ENCODE data around the gene HCN4.

The HCN4 gene

DNA sequence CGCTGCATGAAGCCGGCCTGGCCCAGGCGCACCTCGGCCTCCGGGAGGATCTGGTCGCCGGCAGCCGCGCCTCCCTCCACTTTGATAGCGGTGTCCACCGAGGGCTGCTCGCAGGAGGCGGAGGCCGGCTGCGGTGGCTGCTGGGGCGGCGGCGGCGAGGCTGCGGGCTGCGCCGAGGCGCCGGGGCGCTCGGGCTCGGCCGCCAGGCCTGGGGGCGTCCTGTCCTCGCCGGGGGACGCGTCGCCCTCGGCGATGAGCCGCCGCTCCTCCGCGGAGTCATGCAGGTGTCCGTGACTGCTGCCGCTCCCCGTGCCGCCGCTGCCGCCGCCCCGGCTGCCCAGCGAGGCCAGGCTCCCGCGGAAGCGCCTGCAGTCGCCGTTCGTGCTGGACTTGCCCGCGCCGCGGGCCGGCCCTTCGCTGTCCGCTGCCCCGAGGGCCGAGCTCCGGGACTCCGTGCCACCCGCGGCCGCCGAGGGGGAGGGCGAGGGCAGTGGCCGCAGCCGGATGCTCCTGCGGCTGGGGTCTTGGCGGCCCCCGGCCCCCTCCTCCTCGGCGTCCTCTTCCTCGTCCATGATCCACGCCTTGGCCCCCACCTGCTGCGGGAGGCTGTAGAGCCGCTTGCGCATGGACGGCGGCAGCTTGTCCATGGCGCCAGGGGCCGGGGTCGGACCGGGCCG is 996 bp downstream of the HCN4 start:
- TF ChIP-seq, protein P1, sequence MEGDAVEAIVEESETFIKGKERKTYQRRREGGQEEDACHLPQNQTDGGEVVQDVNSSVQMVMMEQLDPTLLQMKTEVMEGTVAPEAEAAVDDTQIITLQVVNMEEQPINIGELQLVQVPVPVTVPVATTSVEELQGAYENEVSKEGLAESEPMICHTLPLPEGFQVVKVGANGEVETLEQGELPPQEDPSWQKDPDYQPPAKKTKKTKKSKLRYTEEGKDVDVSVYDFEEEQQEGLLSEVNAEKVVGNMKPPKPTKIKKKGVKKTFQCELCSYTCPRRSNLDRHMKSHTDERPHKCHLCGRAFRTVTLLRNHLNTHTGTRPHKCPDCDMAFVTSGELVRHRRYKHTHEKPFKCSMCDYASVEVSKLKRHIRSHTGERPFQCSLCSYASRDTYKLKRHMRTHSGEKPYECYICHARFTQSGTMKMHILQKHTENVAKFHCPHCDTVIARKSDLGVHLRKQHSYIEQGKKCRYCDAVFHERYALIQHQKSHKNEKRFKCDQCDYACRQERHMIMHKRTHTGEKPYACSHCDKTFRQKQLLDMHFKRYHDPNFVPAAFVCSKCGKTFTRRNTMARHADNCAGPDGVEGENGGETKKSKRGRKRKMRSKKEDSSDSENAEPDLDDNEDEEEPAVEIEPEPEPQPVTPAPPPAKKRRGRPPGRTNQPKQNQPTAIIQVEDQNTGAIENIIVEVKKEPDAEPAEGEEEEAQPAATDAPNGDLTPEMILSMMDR (IDR thresholded peaks at IDR 0.05; ENCODE audit: extremely low read depth, missing control alignments): no peak
- DNase-seq (ENCODE audit: low spot score): peak; percentile 41

DNA sequence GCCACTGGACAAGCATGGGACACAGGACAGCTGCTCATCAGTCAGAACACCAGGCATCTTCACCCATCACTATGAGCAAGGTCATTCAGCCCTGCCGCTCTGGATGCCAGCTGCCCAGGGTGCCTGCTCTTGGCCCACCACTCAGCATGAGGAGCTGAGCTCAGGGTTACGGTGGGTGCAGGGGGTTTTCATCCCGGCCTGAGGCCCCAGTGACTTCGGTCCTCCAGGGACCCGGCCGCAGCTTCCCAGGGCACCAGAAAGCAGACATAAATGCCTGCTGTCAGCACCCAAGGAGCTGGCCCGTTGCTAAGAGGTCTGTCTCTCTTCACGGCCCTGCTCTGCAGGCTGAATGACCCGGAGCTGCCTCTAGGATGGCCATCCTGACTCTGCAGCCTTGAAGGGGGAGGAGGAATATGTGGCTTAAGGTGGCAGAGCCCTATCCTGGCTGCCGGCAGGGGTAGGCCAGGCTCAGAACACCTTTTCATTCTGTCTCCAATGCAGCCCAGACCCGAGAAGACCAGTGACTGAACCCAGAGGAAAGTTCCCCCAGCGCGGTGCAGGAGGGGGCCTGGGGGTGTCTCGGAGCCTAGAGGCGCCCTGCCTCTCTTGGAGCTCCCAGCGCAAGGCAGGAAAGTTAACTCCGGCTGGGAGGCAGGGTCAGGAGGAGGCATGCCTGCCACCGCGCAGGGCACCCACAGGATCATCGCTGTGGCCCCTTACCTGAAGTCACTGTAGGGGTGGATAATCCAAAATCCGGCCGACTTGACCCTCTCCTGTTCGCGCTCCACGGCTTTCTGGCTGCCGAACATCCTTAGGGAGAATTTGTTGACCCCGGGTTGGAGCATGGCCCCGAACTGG is 1.8 kb downstream of the HCN4 start:
- no peak for DNase-seq (ENCODE audit: low spot score)
- TF ChIP-seq, protein P1 (IDR thresholded peaks at IDR 0.05; ENCODE audit: extremely low read depth, missing control alignments): no peak

DNA sequence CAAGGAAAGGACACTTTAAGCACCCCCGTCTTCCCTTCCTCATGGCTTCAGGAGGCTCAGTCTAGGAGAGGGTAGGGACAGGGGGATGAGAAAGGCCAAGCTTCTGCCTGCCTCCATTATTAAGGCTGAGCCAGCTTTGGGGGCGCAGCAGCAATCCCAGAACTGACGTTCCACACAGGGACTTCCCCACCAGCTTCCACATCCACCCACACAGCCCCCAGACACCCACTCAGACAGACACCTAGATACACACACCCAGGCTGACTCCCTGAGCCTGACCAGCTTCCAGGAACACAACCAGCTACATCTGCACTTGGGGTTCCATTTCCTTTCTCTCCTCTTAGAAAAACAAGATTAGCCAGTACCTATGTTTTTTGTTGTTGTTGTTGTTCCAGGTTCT is 4.7 kb downstream of the HCN4 start:
- no peak for DNase-seq (ENCODE audit: low spot score)
- TF ChIP-seq, protein P1 (IDR thresholded peaks at IDR 0.05; ENCODE audit: extremely low read depth, missing control alignments): no peak

DNA sequence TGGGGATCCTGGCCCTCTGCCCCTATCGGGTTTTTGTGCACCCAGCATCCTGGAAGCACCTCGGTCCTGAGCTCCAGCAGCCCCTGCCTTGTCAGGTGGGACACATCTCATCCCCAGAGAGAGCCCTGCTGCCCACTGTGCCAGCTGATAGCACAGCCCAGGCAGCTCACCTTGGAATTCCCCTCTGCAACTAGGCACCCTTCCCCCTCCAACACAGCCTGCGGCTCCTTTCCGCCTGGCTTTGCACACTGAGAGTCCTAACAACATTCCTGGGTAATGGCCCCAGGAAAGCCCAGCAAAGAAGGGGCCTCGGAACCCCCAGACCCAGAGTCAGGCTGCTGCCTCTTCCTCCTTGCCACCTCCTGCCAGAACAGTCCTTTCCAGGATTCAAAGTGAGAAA is 5.9 kb downstream of the HCN4 start:
- TF ChIP-seq, protein P1 (IDR thresholded peaks at IDR 0.05; ENCODE audit: extremely low read depth, missing control alignments): no peak

DNA sequence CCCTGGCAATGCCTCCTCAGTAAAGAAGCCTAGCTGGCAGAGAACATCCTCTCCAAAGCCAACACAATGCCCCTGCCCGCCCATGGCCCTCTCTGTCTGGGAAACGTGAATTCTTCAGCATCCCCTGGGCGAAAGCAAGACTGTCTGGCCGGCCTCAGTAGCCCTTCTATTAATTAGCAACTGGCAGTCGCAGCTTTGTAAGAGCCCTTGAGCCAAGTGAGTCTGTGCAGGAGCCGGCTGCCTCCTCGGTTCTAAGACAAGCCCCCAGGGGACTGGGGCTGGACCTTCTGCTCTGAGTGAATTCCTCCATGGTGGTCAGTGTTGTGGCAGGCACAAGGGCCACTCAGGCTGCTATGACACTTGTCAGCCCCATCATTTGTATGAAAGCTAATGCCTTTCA is 7.4 kb downstream of the HCN4 start:
- TF ChIP-seq, protein P1 (IDR thresholded peaks at IDR 0.05; ENCODE audit: extremely low read depth, missing control alignments): no peak

More for the DNA sequence above, 5.9 kb downstream of the HCN4 start:
- DNase-seq (ENCODE audit: low spot score): no peak

DNA sequence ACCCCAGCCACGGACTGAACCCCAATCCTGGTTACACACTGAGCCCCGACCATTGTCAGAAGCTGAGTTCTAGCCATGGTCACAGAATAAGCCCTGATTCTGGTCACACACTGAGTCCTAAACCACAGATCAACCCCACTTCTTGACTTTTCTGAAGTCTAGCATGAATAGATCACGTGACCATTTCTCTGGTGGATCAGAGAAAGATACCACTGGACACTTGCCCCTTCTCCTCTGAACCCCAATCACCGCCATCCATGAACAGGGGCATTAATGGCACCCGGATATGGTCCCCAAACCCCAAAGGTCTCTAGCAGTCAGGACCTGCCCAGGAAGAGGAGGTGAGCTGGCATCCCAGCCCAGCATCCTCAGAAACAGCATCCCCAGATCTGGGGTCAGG is 9.1 kb downstream of the HCN4 start:
- DNase-seq (ENCODE audit: low spot score): no peak
- TF ChIP-seq, protein P1 (IDR thresholded peaks at IDR 0.05; ENCODE audit: extremely low read depth, missing control alignments): no peak

More for the DNA sequence above, 7.4 kb downstream of the HCN4 start:
- DNase-seq (ENCODE audit: low spot score): no peak

DNA sequence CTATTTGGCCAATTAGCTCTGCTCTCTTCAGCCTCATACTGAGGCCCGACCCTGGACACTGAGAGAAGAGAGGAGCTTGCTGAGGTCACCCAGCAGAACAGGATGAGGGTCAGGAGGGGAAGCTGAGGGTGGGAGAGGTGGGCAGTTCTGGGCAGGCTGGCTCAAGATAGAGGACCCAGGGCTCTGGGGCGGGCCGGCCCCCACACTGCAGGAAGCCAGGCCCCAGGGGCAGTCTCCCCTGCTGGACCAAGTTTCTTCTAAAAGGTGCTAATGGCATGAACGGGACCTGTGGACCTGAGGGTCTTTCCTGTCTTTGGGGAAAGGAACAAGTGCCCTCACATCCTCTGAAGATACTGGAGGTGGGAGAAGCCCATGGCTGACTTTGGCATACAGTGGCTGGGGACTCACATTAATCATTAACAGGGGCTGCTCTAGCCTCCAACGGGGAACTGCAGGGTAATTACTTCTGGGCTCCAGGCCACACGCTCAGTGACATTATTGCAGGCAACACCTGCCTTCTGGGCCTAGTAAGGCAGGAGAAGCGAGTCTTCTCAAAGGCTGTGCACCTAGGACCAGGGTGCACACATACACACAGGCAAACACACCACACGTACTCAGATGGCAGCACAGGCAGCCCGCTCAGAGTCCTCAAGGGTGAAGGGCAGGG is 10.6 kb downstream of the HCN4 start:
- TF ChIP-seq, protein P1 (IDR thresholded peaks at IDR 0.05; ENCODE audit: extremely low read depth, missing control alignments): no peak
- no peak for DNase-seq (ENCODE audit: low spot score)
